Heart left ventricle (tissue), 13 donors: ENCODE measurements around the gene B3GALNT1.

Experiments
- CTCF ChIP-seq, 12 donors: fragments of 200-600 bp; sonication (generic) in 4 of 12; IDR thresholded peaks; one replicate each; pipeline versions ENCODE4 v1.5.0 to v1.8.0; 2018 to 2022; ENCODE audit warnings: antibody characterized with exemption in 12 of 12, mild to moderate bottlenecking in 5 of 12
- POLR2A ChIP-seq, 2 donors: fragments of 450-650 bp; IDR thresholded peaks; one replicate each; pipeline ENCODE4 v1.6.1; 2017; ENCODE audit warnings: antibody characterized with exemption in 2 of 2, mild to moderate bottlenecking in 2 of 2, moderate library complexity in 2 of 2
- donor health status: ischemic (EF 13 %, LVEDD 7.1; RV severe dilation, severe dysfunction).
- donor health status: DM: no; HTN: yes; CAD: no.
- donor health status: DM: no; HTN: no; CAD: no.
- donor health status: ischemic (EF 25% LVEDD 6.9; RV normal size, moderate dysfunction).
- donor health status: ischemic (EF 25% LVEDD 5.7; RV mildly dilated, moderate dysfunction).
- donor health status: ischemic (EF 35%, LVEDD 5.7; RV mildly dilated, moderate dysfunction).
- donor health status: nonischemic (EF 11% LVEDD 7.7; RV severe dilation, severe dysfunction).
- donor health status: DM: yes; HTN: yes; CAD: no.
- donor health status: PGD.
- donor health status: ischemic (EF 29% LVEDD 5.4; RV normal size, mild dysfunction).
- donor health status: nonischemic (EF 23%, LVEDD 6.1; RV moderate dilation, normal function).

DNA sequence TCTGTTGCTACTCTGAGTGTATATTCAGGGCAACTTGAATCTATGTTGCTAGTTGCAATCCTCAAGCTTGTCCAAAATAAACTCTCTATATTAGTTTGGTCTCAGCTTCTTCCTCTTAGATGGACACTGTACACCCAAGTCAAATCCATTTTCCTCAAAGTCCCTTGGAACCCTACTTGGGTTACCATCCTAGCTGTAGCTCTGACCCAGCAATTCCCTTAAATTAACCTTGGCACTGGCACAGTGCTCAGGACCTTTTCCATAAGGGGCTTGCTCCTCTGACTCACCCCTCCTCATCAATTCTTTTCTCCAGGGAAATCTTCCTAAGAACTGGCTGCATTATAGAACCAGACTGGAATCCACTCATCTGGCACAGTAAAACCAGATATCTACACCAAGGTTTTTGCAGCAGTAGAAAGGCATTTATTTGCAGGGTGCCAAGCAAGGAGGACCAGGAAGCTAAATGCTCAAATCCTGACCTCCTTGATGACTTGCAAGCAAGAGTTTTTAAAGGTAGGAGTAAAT is 44.9 kb upstream of the B3GALNT1 start:
- TF ChIP-seq POLR2A (IDR thresholded peaks at IDR 0.05) (no peak), CTCF (IDR thresholded peaks at IDR 0.05) (no peak)
